Umbilical cord (tissue), 2 donors: ENCODE data around the gene ATP4A. TPM values are rescaled to one million over a fixed set of nuclear protein-coding genes. Genes with fewer than 3 reads are reported as not detected.
A peak's percentile ranks its signal among the peaks of the same experiment; 100 is the strongest.

Experiments
- DNase-seq: peaks from one replicate; pipeline ENCODE4 v3.0.0-alpha.2; 2015; ENCODE audit warnings: low spot score
- total RNA-seq: library from RNA; depleted of rRNA; stranded (reverse); fragments of >200 nt; gene quantifications from one replicate; pipeline ENCODE4 v1.2.3, GENCODE V29; 2014; ENCODE audit warnings: low replicate concordance; ENCODE audit not compliant: insufficient read depth

Gene ATP4A
- total RNA-seq, 1 donor from 2014 or later = not detected

- peak; percentile 57 for DNase-seq
Observed at GRCh38 chr19:35549174-35549788, 14.2 kb downstream of the ATP4A start.

- DNase-seq = no peak
Observed at GRCh38 chr19:35546532-35546931, 16.9 kb downstream of the ATP4A start.

- DNase-seq = peak; percentile 22
Observed at GRCh38 chr19:35545855-35546381, 17.5 kb downstream of the ATP4A start.

- peak; percentile 89 for DNase-seq
Observed at GRCh38 chr19:35545001-35545854, 18.2 kb downstream of the ATP4A start, which contains the start of gene TMEM147. Gene TMEM147 (plus strand): TSS chr19:35545626. CDS start chr19:35545740, 114 bp downstream.

GRCh38 chr19:35544110-35544802, 19.2 kb downstream of the ATP4A start:
- no peak for DNase-seq

- DNase-seq = no peak
Observed at GRCh38 chr19:35543280-35544109, 20.0 kb downstream of the ATP4A start.

- DNase-seq = no peak
Observed at GRCh38 chr19:35542209-35542608, 21.2 kb downstream of the ATP4A start.

GRCh38 chr19:35540356-35540927, 23.0 kb downstream of the ATP4A start:
- DNase-seq = no peak

- no peak for DNase-seq
Observed at GRCh38 chr19:35539850-35540249, 23.6 kb downstream of the ATP4A start.

- no peak for DNase-seq
Observed at GRCh38 chr19:35539314-35539713, 24.1 kb downstream of the ATP4A start.

- no peak for DNase-seq
Observed at GRCh38 chr19:35534803-35535480, 28.5 kb downstream of the ATP4A start.

- DNase-seq = peak; percentile 15
Observed at GRCh38 chr19:35533822-35534392, 29.6 kb downstream of the ATP4A start.

- DNase-seq = no peak
Observed at GRCh38 chr19:35533201-35533821, 30.1 kb downstream of the ATP4A start, which contains the start of gene GAPDHS. Gene GAPDHS (plus strand): TSS chr19:35533456. CDS start chr19:35533528, 72 bp downstream.

- DNase-seq = no peak
Observed at GRCh38 chr19:35531291-35531690, 32.2 kb downstream of the ATP4A start.

- DNase-seq = no peak
Observed at GRCh38 chr19:35529241-35530218, 33.9 kb downstream of the ATP4A start.

GRCh38 chr19:35528218-35529038, 35.0 kb downstream of the ATP4A start, which contains the start of gene SBSN:
Gene SBSN (minus strand): TSS chr19:35528311. CDS start chr19:35528281, 30 bp downstream.
- no peak for DNase-seq

GRCh38 chr19:35525873-35526272, 37.6 kb downstream of the ATP4A start:
- no peak for DNase-seq
